CD4-positive, CD25-positive, alpha-beta regulatory T cell (primary cell): Measurements from ENCODE around the gene DLGAP4. TPM values are rescaled to one million over a fixed set of nuclear protein-coding genes. Genes with fewer than 3 reads are reported as not detected.

Experiments used
- ATAC-seq, 2 donors: fragments of 150-1000 bp; cut with Tn5 transposase; one replicate each; pipeline ENCODE4 v1.10.0; 2021; ENCODE audit warnings: low read depth in 2 of 2, moderate number of reproducible peaks in 2 of 2, moderate library complexity in 1 of 2
- DNase-seq, 3 donors: peaks; one replicate each; pipeline versions ENCODE4 v3.0.0 to v3.0.0-alpha.2; 2012 to 2022; ENCODE audit warnings: mixed read lengths in 1 of 3
- H3K27ac ChIP-seq: one replicate; pipeline ENCODE4 v1.7.0; 2013; ENCODE audit warnings: mild to moderate bottlenecking, low read length; ENCODE audit not compliant: insufficient read depth, poor library complexity, severe bottlenecking
- H3K27me3 ChIP-seq: one replicate; pipeline ENCODE4 v1.7.0; 2013; ENCODE audit warnings: low read length; ENCODE audit not compliant: control insufficient read depth, insufficient read depth
- H3K36me3 ChIP-seq: one replicate; pipeline ENCODE4 v1.7.0; 2013; ENCODE audit warnings: mild to moderate bottlenecking, low read length, moderate library complexity; ENCODE audit not compliant: control insufficient read depth, insufficient read depth
- H3K4me1 ChIP-seq: 2 replicates; pipeline ENCODE4 v1.7.0; 2013; ENCODE audit warnings: mild to moderate bottlenecking, low read length; ENCODE audit not compliant: insufficient read depth, control insufficient read depth, poor library complexity, severe bottlenecking
- H3K4me3 ChIP-seq: one replicate; pipeline ENCODE4 v1.7.0; 2013; ENCODE audit warnings: low read depth, mild to moderate bottlenecking, low read length, moderate library complexity
- H3K9me3 ChIP-seq, 2 experiments: 1 replicate in 1 of 2; 2 replicates in 1 of 2; pipeline ENCODE4 v1.7.0; 2013; ENCODE audit warnings: low read length in 2 of 2, mild to moderate bottlenecking in 1 of 2, moderate library complexity in 1 of 2; ENCODE audit not compliant: control insufficient read depth in 2 of 2
- H3K27ac Mint-ChIP-seq, 3 donors: one replicate each; pipeline ENCODE4 v1.8.0; 2020 to 2022; ENCODE audit warnings: mild to moderate bottlenecking in 3 of 3, mixed read lengths in 3 of 3, moderate library complexity in 2 of 3
- H3K27me3 Mint-ChIP-seq: one replicate; pipeline ENCODE4 v1.8.0; 2022; ENCODE audit warnings: mild to moderate bottlenecking, mixed read lengths
- H3K36me3 Mint-ChIP-seq: one replicate; pipeline ENCODE4 v1.8.0; 2020; ENCODE audit warnings: mixed read lengths
- H3K4me1 Mint-ChIP-seq, 4 donors: one replicate each; pipeline ENCODE4 v1.8.0; 2020 to 2022; ENCODE audit warnings: mixed read lengths in 4 of 4, mild to moderate bottlenecking in 1 of 4
- H3K4me3 Mint-ChIP-seq, 4 donors: one replicate each; pipeline ENCODE4 v1.8.0; 2020 to 2022; ENCODE audit warnings: mild to moderate bottlenecking in 4 of 4, mixed read lengths in 4 of 4, moderate library complexity in 3 of 4
- H3K9me3 Mint-ChIP-seq, 7 donors: one replicate each; pipeline ENCODE4 v1.8.0; 2020 to 2022; ENCODE audit warnings: mixed read lengths in 7 of 7, mild to moderate bottlenecking in 3 of 7, moderate library complexity in 2 of 7
- polyA plus RNA-seq, 4 donors: library from polyadenylated mRNA; unstranded; fragments of 300-500 nt; fragmentation: Illumina TruSeq; gene quantifications; one replicate each; pipeline ENCODE4 v1.2.3, GENCODE V29; 2021
- total RNA-seq: library from RNA; stranded (reverse); gene quantifications from one replicate; pipeline ENCODE4 v1.2.3, GENCODE V29; 2022

Gene DLGAP4
- total and polyA plus RNA-seq, 5 donors from 2014 or later: 10.8 to 43.5 (median 14.7) TPM

- Histone ChIP-seq H3K9me3 (no peaks in the 10 kb centered on the region), H3K4me3 (no peak overlapping the region), H3K36me3 (no peaks in the 10 kb centered on the region), H3K4me1 (peaks cover 10% of the 10 kb centered on the region), H3K27ac (no peak overlapping the region), H3K27me3 (no peaks in the 10 kb centered on the region)
- no peak for ATAC-seq
- H3K27me3 Mint-ChIP-seq: peaks cover 9% of the 10 kb centered on the region
- no peaks in the 10 kb centered on the region for H3K9me3 Mint-ChIP-seq
- peaks cover 0 to 3% (median 0%) of the 10 kb centered on the region in 4 donors for H3K4me1 Mint-ChIP-seq
- no peak overlapping the region for H3K27ac Mint-ChIP-seq
- no peaks in the 10 kb centered on the region for H3K36me3 Mint-ChIP-seq
- no peak overlapping the region for H3K4me3 Mint-ChIP-seq
- DNase-seq: no peak
These were observed 232.0 kb downstream of the DLGAP4 start for GRCh38 chr20:36538026-36538722.

GRCh38 chr20:36540551-36541211, 234.5 kb downstream of the DLGAP4 start:
- peak overlapping the region in 1 of 3 donors; percentile 74 for H3K27ac Mint-ChIP-seq
- no peak for ATAC-seq
- peaks cover 0 to 3% (median 0%) of the 10 kb centered on the region in 4 donors for H3K4me1 Mint-ChIP-seq

GRCh38 chr20:36541227-36541767, 235.2 kb downstream of the DLGAP4 start, which contains the start of gene MYL9:
MYL9 (plus strand) TSS chr20:36541519; CDS start chr20:36544885, 3,366 bp downstream.
- Mint-ChIP-seq H3K4me3 (peak within 1 kb of the TSS in 1 of 4 donors; percentile 48), H3K27me3 (peaks cover 9% of the 10 kb centered on the region), H3K4me1 (peaks cover 0 to 3% (median 0%) of the 10 kb centered on the region in 4 donors), H3K36me3 (no peaks in the 10 kb centered on the region), H3K9me3 (no peaks in the 10 kb centered on the region), H3K27ac (peak within 1 kb of the TSS in 1 of 3 donors; percentile 74)
- no peaks in the 10 kb centered on the region for H3K9me3 ChIP-seq
- H3K4me1 ChIP-seq: peaks cover 10% of the 10 kb centered on the region
- no peak for ATAC-seq
- no peaks in the 10 kb centered on the region for H3K36me3 ChIP-seq
- DNase-seq: peak in 1 of 3 donors; percentile 9
- no peaks in the 10 kb centered on the region for H3K27me3 ChIP-seq
- H3K27ac ChIP-seq: no peak within 1 kb of the TSS
- H3K4me3 ChIP-seq: no peak within 1 kb of the TSS

More at GRCh38 chr20:36540551-36541211, 234.5 kb downstream of the DLGAP4 start:
- Mint-ChIP-seq H3K9me3 (no peaks in the 10 kb centered on the region), H3K4me3 (peak overlapping the region in 1 of 4 donors; percentile 48), H3K36me3 (no peaks in the 10 kb centered on the region), H3K27me3 (peaks cover 9% of the 10 kb centered on the region)
- DNase-seq: no peak
- H3K4me1 ChIP-seq: peaks cover 10% of the 10 kb centered on the region
- no peaks in the 10 kb centered on the region for H3K27me3 ChIP-seq
- H3K9me3 ChIP-seq: no peaks in the 10 kb centered on the region
- no peak overlapping the region for H3K27ac ChIP-seq
- H3K4me3 ChIP-seq: no peak overlapping the region
- H3K36me3 ChIP-seq: no peaks in the 10 kb centered on the region

- ATAC-seq: no peak
- no peak for DNase-seq
- Mint-ChIP-seq H3K4me3 (no peak overlapping the region), H3K27me3 (peaks cover 6% of the 10 kb centered on the region), H3K9me3 (no peaks in the 10 kb centered on the region), H3K36me3 (no peaks in the 10 kb centered on the region), H3K27ac (no peak overlapping the region), H3K4me1 (peaks cover 0 to 3% (median 0%) of the 10 kb centered on the region in 4 donors)
- H3K27me3 ChIP-seq: no peaks in the 10 kb centered on the region
- no peaks in the 10 kb centered on the region for H3K9me3 ChIP-seq
- H3K36me3 ChIP-seq: no peaks in the 10 kb centered on the region
- H3K27ac ChIP-seq: no peak overlapping the region
- H3K4me3 ChIP-seq: no peak overlapping the region
- peaks cover 10% of the 10 kb centered on the region for H3K4me1 ChIP-seq
These were observed 235.8 kb downstream of the DLGAP4 start for GRCh38 chr20:36541768-36542488.

GRCh38 chr20:36542516-36543183, 236.5 kb downstream of the DLGAP4 start:
- Histone ChIP-seq H3K4me3 (no peak overlapping the region), H3K27me3 (no peaks in the 10 kb centered on the region), H3K36me3 (no peaks in the 10 kb centered on the region), H3K9me3 (no peaks in the 10 kb centered on the region), H3K27ac (no peak overlapping the region), H3K4me1 (peaks cover 10% of the 10 kb centered on the region)
- peak overlapping the region in 1 of 3 donors; percentile 23 for H3K27ac Mint-ChIP-seq
- peaks cover 0 to 3% (median 0%) of the 10 kb centered on the region in 4 donors for H3K4me1 Mint-ChIP-seq
- no peaks in the 10 kb centered on the region for H3K36me3 Mint-ChIP-seq
- no peak overlapping the region for H3K4me3 Mint-ChIP-seq
- ATAC-seq (no peak), DNase-seq (no peak)
- H3K27me3 Mint-ChIP-seq: no peaks in the 10 kb centered on the region
- H3K9me3 Mint-ChIP-seq: no peaks in the 10 kb centered on the region

GRCh38 chr20:36543184-36544133, 237.3 kb downstream of the DLGAP4 start:
- Histone ChIP-seq H3K27ac (no peak overlapping the region), H3K9me3 (no peaks in the 10 kb centered on the region), H3K4me3 (no peak overlapping the region), H3K27me3 (no peaks in the 10 kb centered on the region), H3K4me1 (peaks cover 10% of the 10 kb centered on the region), H3K36me3 (no peaks in the 10 kb centered on the region)
- Mint-ChIP-seq H3K27ac (peak overlapping the region in 2 of 3 donors; percentile 23 to 81), H3K4me1 (peaks cover 0 to 3% (median 0%) of the 10 kb centered on the region in 4 donors), H3K4me3 (no peak overlapping the region), H3K9me3 (no peaks in the 10 kb centered on the region), H3K36me3 (no peaks in the 10 kb centered on the region), H3K27me3 (no peaks in the 10 kb centered on the region)
- DNase-seq (no peak), ATAC-seq (no peak)
